SK-N-SH (cell line): ENCODE results near the gene ARHGEF7.
"Not testable (repeated sequence)": the region's sequence is repeated elsewhere in the genome, so short reads cannot be mapped to it uniquely, and the experiment has no call there.

Experiments used
- FOSL2 ChIP-seq: IDR thresholded peaks from 2 replicates; pipeline ENCODE4 v1.4.0; 2012; ENCODE audit warnings: low read depth, mild to moderate bottlenecking, moderate library complexity, borderline replicate concordance
- FOXM1 ChIP-seq: IDR thresholded peaks from 2 replicates; pipeline ENCODE4 v1.4.0; 2012; ENCODE audit warnings: low read depth, mild to moderate bottlenecking
- MEF2A ChIP-seq: IDR thresholded peaks from 2 replicates; pipeline ENCODE4 v1.4.0; 2012; ENCODE audit warnings: low read depth, borderline replicate concordance
- POLR2AphosphoS5 ChIP-seq: IDR thresholded peaks from 2 replicates; pipeline ENCODE4 v1.6.1; 2012; ENCODE audit warnings: low read depth, low read length
- SIN3A ChIP-seq: IDR thresholded peaks from 2 replicates; pipeline ENCODE4 v1.6.1; 2012; ENCODE audit warnings: low read depth, mild to moderate bottlenecking, low read length, moderate library complexity, borderline replicate concordance
- SMC3 ChIP-seq: IDR thresholded peaks from 2 replicates; pipeline ENCODE4 v1.6.1; 2012; ENCODE audit warnings: low read depth, low read length, improper control_type of control experiment
- TAF1 ChIP-seq: IDR thresholded peaks from 2 replicates; pipeline ENCODE4 v1.6.1; 2012; ENCODE audit warnings: low read depth, mild to moderate bottlenecking, low read length, moderate library complexity, borderline replicate concordance
- YY1 ChIP-seq: IDR thresholded peaks from 2 replicates; pipeline ENCODE4 v1.4.0; 2012; ENCODE audit warnings: low read depth, mild to moderate bottlenecking
- TF ChIP-seq, protein P1 (sequence below): fragments of 200-600 bp; sonication (generic); IDR thresholded peaks from 2 replicates; pipeline ENCODE4 v1.6.1; 2017; ENCODE audit warnings: antibody characterized with exemption, mild to moderate bottlenecking, moderate library complexity
- TF ChIP-seq, protein P2 (sequence below): IDR thresholded peaks from 2 replicates; pipeline ENCODE4 v1.4.0; 2012; ENCODE audit warnings: low read depth

DNA sequence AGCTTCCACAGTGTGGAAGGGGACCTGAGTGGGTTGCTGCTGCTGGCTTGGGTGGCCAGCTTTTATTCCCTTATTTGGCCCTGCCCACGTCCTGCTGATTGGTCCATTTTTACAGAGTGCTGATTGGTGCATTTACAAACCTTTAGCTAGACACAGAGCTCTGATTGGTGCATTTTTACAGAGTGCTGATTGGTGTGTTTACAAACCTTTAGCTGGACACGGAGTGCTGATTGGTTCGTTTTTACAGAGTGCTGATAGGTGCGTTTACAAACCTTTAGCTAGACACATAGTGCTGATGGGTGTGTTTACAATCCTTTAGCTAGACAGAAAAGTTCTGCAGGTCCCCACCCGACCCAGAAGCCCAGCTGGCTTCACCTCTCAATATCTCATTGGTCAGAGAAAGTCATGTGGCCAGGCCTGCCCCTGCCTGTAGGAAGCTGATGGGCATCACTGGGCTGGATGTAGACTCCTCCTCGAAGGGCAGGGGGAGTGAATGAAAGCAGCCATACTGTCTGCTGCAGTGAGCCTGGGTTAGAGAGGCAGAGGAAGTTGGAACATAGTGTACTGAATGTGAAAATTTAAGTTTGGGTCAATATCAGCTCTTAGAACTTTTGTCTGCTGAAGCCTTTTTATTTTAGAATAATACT is 83.7 kb downstream of the ARHGEF7 start:
- TF ChIP-seq, protein P1, sequence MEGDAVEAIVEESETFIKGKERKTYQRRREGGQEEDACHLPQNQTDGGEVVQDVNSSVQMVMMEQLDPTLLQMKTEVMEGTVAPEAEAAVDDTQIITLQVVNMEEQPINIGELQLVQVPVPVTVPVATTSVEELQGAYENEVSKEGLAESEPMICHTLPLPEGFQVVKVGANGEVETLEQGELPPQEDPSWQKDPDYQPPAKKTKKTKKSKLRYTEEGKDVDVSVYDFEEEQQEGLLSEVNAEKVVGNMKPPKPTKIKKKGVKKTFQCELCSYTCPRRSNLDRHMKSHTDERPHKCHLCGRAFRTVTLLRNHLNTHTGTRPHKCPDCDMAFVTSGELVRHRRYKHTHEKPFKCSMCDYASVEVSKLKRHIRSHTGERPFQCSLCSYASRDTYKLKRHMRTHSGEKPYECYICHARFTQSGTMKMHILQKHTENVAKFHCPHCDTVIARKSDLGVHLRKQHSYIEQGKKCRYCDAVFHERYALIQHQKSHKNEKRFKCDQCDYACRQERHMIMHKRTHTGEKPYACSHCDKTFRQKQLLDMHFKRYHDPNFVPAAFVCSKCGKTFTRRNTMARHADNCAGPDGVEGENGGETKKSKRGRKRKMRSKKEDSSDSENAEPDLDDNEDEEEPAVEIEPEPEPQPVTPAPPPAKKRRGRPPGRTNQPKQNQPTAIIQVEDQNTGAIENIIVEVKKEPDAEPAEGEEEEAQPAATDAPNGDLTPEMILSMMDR, result not testable (repeated sequence)
- TF ChIP-seq, protein P2, sequence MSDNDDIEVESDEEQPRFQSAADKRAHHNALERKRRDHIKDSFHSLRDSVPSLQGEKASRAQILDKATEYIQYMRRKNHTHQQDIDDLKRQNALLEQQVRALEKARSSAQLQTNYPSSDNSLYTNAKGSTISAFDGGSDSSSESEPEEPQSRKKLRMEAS, result not testable (repeated sequence)
- not testable (repeated sequence) for TF ChIP-seq SIN3A, POLR2AphosphoS5, MEF2A, YY1, TAF1, SMC3, FOSL2, FOXM1
